PC-3 (cell line): ENCODE data around the gene TENM4.

Source experiments
- EZH2 ChIP-seq: fragments of 300-600 bp; sonication (generic); IDR thresholded peaks from one replicate; pipeline ENCODE4 v1.6.1; 2017; ENCODE audit warnings: antibody characterized with exemption, mild to moderate bottlenecking, low read length; ENCODE audit not compliant: unreplicated experiment
- EZH2phosphoT487 ChIP-seq: fragments of 300-600 bp; sonication (generic); IDR thresholded peaks from 2 replicates; pipeline ENCODE4 v1.6.1; 2018; ENCODE audit warnings: mild to moderate bottlenecking, antibody characterized with exemption, low read length, borderline replicate concordance
- TF ChIP-seq, protein P1 (sequence below): fragments of 300-600 bp; sonication (generic); conservative IDR thresholded peaks from 2 replicates; pipeline ENCODE4 v1.5.1; 2017; ENCODE audit warnings: antibody characterized with exemption, low read depth, mild to moderate bottlenecking, low read length

DNA sequence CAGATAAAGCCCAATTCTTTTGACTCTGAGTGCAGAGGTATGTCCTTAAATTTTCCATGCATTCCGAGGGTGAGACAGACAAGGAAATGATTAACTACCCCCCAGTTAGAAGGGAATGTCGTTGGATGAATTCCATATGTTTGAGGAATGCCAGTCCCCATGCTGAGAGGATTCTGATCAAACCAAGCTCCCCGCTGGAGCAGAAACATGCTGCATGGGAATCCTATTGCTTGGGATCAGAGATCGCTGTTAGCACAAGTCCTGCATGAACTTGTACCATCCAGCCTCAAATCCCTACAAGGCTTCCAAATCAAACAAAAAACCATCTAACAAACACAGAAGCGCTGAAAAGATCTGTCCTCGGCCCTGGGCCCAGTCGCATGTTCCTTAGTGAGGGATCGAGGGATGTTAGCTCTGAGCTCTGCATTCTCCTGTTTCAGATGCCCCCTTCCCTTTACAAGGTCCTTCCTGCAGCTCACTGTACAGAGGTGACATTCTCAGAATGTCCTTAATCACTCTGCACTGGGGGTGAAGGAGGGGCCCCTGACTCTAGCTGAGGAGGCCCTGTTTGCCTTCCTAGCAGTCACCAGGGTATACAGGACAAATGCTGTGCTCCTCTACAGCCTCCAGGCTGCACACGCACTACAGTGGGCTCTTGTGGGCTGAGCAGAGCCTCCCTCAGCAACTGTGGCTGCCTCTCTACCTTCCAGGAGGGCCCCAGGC is 353.4 kb downstream of the TENM4 start:
- TF ChIP-seq, protein P1, sequence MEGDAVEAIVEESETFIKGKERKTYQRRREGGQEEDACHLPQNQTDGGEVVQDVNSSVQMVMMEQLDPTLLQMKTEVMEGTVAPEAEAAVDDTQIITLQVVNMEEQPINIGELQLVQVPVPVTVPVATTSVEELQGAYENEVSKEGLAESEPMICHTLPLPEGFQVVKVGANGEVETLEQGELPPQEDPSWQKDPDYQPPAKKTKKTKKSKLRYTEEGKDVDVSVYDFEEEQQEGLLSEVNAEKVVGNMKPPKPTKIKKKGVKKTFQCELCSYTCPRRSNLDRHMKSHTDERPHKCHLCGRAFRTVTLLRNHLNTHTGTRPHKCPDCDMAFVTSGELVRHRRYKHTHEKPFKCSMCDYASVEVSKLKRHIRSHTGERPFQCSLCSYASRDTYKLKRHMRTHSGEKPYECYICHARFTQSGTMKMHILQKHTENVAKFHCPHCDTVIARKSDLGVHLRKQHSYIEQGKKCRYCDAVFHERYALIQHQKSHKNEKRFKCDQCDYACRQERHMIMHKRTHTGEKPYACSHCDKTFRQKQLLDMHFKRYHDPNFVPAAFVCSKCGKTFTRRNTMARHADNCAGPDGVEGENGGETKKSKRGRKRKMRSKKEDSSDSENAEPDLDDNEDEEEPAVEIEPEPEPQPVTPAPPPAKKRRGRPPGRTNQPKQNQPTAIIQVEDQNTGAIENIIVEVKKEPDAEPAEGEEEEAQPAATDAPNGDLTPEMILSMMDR = no peak
- TF ChIP-seq EZH2 = no peak
- no peak for TF ChIP-seq EZH2phosphoT487
